GM12865 (cell line): Measurements from ENCODE around the gene KLHDC3.

Source experiments
- DNase-seq: peaks from one replicate; pipeline ENCODE4 v3.0.0; 2010; ENCODE audit warnings: low read depth
- H3K4me3 ChIP-seq: 2 replicates; pipeline ENCODE4 v1.5.1; 2011; ENCODE audit warnings: mild to moderate bottlenecking, low read depth, low read length, control low read depth
- TF ChIP-seq, protein P1 (sequence below): IDR thresholded peaks from 2 replicates; pipeline ENCODE4 v1.5.1; 2011; ENCODE audit warnings: low read length, control low read depth, low read depth, inconsistent platforms; ENCODE audit not compliant: insufficient read depth; ENCODE audit errors: missing control alignments

The KLHDC3 gene

DNA sequence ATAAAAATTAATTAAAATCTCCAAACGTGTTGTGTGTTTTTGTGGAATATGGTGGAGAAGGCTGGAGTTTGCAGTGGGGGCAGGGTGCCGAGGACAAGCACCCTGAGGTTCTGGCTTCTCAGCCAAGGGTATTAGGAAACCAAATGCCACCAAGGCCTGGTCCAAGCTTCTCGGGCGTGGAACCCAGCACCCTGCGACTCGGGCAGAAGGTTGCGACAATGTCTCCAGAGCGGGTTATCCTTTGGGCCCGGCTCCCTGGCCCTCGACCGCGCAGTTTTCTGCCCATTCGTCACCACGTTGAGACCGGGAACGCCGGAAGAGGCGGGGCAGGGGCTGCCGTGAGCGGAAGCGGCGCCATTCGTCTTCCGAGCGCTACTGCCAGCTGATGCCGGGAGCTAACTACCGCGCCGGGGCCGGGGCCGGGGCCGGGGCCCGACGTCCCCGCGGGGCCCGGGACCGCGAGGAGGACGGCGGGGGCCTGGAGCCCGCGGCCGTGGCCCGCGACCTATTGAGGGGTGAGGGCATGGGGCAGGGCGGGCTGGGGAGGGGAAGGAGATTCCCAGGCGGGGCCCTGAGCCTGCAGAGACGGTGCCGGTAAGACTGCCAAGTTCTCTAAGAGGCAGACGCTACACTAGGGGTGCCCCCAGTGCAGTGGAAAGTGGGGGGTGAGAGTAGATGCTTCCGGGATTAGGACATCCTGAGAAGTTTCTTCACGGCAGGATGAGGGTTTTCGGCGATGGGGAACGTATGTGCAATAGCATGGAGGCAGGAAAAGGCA, 7.4 kb downstream of the KLHDC3 start, which contains the start of gene RRP36:
Gene RRP36 (plus strand): TSS at position 354 of the 778 bp plus-strand sequence. CDS start 32 bp downstream, at position 386.
- H3K4me3 ChIP-seq, result peak within 1 kb of the TSS; percentile 74
- TF ChIP-seq, protein P1, sequence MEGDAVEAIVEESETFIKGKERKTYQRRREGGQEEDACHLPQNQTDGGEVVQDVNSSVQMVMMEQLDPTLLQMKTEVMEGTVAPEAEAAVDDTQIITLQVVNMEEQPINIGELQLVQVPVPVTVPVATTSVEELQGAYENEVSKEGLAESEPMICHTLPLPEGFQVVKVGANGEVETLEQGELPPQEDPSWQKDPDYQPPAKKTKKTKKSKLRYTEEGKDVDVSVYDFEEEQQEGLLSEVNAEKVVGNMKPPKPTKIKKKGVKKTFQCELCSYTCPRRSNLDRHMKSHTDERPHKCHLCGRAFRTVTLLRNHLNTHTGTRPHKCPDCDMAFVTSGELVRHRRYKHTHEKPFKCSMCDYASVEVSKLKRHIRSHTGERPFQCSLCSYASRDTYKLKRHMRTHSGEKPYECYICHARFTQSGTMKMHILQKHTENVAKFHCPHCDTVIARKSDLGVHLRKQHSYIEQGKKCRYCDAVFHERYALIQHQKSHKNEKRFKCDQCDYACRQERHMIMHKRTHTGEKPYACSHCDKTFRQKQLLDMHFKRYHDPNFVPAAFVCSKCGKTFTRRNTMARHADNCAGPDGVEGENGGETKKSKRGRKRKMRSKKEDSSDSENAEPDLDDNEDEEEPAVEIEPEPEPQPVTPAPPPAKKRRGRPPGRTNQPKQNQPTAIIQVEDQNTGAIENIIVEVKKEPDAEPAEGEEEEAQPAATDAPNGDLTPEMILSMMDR, result no peak
- peak; percentile 77 for DNase-seq

DNA sequence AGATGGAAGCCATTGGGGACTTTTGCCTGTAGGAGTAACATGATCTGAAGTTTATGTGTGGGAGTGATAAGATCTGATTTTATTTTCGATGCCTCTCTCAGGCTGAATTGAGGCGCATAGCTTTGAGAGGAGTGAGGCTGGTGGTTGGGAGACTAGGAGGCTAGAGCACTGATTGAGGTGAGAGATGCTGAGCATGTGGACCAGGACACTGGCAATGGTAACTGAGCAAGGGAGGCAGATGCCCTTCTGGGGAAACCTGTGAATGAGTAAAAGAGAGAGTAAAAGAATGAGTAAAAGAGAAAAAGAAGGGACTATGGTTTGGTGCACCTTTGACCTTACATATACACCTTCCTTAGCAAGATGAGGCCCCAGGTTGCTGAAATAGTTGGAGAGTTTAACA, 10.4 kb downstream of the KLHDC3 start:
- no peak overlapping the region for H3K4me3 ChIP-seq
- DNase-seq, result no peak
- TF ChIP-seq, protein P1, result no peak

DNA sequence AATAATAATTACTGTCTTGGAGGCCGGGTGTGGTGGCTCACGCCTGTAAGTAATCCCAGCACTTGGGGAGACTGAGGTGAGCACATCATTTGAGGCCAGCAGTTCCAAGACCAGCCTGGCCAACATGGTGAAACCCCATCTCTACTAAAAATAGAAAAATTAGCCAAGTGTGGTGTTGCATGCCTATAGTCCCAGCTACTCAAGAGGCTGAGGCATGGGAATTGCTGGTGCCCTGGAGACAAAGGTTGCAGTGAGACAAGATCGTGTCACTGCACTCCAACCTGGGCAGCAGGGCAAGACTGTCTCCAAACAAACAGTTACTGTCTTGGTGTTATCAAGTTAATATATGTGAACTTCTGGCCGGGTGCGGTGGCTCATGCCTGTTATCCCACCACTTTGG, 12.3 kb downstream of the KLHDC3 start:
- DNase-seq, result no peak
- no peak overlapping the region for H3K4me3 ChIP-seq
- TF ChIP-seq, protein P1, result no peak

DNA sequence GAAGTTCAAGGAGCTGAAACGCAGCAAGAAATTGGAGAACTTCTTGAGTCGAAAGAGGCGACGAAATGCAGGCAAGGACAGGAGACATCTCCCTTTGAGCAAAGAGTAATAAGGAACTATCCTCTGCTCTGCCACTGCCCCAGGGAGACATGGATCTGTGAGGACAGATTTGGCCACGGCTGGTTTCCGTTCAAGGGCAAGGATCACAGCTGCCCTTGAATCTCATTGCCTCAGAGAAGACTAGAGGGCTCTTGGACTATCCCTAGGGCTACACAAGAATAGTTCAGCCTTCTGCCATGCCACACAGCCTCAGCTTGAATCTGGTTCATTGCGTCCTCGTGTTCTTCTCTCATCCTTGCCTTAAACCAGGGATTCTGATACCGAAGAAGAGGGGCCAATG, 15.1 kb downstream of the KLHDC3 start:
- TF ChIP-seq, protein P1, result no peak
- no peak for DNase-seq
- no peak overlapping the region for H3K4me3 ChIP-seq

DNA sequence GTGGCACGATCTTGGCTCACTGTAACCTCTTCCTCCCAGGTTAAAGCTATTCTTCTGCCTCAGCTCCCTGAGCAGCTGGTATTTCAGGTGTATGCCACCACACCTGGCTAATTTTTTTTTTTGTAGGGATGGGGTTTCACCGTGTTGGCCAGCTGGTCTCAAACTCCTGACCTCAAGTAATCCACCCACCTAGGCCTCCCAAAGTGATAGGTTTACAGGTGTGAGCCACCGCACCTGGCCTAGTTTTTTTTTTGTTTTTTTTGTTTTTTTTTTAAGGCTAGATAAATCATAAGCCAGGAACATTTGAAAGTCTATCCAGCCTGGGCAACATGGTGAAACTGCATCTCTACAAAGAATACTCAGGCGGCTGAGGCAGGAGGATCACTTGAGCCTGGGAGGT, 18.3 kb downstream of the KLHDC3 start:
- no peak overlapping the region for H3K4me3 ChIP-seq
- TF ChIP-seq, protein P1, result no peak
- no peak for DNase-seq

DNA sequence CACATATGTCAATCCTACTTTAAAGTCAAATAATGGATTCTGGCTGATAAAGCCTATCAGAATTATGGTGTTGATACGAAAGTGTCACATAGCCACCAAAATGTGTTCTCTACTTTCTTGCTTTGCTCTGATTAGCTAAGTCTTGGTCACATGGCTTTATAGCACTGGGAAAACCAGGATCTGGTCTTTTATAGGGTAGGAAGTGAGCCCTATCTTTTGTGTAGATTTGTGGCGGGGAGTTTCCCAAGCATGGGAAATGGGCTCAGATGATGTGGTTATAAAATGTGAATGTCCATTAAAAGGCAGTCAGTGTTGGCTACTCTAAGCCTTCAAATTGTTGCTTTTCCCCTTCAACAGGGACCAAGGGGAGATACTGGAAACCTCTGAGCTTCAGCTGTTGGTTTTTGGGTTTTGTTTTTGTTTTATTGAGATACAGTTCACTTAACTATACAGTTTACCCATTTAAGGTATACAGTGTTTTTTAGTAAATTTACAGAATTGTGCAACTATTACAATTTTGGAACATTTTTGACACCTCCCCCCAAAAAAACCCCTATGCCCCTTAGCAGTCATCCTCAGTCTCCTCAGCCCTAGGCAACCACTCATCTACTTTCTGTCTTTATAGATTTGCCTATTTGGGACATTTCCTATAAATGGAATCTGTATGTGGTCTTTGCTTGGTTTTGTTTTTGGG, 19.6 kb downstream of the KLHDC3 start:
- TF ChIP-seq, protein P1, result no peak

More for the DNA sequence above, 19.6 kb downstream of the KLHDC3 start:
- no peak overlapping the region for H3K4me3 ChIP-seq
- DNase-seq, result no peak
